SHP77 treated with DMSO at 0.1 percent for 48 hours (cell line): ENCODE measurements around the gene NOL11.
"Not testable (repeated sequence)": the region's sequence is repeated elsewhere in the genome, so short reads cannot be mapped to it uniquely, and the experiment has no call there.

Source experiments
- DNase-seq: peaks from one replicate; lab custom pipeline; 2025; lab: John Stamatoyannopoulos, UW

Gene NOL11

DNA sequence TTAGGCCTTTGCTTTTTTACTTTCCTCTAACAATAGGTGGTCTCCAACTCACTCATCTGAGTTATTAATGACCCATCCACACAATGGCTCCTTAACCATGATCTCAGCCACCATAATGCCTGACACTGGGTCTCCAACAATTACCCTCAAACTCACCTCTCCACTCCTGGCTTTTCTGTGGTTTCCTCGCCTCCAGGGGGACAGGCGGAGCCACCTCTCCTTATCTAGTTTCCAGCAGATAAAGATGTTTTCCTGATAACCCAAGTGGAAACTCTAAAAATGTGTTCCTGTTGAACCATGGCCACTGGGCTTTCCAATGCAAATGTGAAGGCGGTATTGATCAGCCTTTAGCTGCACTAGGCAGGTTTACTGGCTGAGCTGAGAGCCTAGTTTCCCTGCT, 9.4 kb upstream of the NOL11 start:
- DNase-seq = no peak

DNA sequence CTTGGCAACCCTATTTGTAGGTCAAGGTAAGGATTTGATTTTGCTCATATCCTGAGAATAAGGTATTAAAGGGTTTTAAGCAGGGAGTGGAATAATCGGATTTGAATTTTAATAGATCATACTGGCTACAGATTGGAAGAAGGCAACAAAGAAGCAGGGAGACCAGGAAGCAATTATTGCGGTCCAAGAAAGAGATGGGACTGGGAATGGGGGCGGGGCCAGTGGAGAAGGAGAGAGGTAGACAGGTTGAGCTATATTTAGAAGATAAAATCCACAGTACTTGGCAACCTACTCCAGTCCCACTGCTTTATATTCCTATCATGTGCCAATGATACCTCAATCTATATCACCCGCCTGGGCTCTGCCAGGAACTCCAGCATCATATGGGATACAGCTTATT, 5.8 kb upstream of the NOL11 start:
- no peak for DNase-seq

DNA sequence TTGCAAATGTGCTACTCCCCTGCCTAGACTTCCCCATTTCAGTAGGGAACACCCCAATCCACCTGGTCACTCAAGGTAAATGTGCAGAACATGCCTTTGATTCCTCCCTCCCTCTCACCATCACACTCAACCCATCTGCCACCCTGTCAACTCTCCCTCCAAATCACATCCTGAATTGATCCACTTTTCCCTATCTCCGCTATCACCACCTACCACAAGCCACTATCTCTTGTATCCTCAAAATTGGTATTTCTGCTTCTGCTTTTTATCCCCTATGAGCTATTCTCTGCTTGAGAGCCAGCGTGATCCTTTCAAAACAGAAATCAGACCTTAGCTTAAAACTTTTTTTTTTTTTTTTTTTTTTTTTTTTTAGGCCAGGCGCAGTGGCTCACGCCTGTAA, 5.4 kb upstream of the NOL11 start:
- no peak for DNase-seq

DNA sequence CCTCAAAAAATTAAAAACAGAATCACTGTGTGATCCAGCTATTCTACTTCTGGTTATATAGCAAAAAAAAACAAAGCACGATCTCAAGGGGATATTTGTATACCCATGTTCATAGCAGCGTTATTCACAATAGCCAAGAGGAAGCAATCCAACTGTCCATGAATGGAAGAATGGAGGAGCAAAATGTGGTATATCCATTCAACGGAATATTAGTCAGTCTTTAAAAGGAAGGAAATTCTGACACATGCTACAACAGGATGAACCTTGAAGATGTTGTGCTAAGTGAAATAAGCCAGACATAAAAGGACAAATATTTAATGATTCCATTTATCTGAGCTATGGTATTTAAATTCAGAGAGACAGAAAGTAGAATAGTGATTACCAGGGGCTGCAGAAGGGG, 4.6 kb upstream of the NOL11 start:
- DNase-seq = no peak

DNA sequence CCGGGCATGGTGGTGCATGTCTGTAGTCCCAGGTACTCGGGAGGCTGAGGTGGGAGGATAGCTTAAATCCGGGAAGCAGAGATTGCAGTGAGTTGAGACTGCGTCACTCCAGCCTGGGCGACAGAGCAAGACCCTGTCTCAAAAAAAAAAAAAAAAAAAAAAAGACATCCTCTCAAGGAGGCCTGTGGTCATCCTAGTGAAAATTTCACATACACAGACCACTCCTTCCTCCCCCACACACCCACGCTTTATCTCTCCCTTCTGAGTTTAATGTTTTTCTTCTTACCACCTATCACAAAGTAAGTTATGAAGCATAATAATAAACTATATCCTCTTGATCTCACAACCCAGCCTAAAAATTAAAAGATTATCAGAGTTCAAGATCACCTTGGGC, 1.3 kb upstream of the NOL11 start:
- DNase-seq = no peak

DNA sequence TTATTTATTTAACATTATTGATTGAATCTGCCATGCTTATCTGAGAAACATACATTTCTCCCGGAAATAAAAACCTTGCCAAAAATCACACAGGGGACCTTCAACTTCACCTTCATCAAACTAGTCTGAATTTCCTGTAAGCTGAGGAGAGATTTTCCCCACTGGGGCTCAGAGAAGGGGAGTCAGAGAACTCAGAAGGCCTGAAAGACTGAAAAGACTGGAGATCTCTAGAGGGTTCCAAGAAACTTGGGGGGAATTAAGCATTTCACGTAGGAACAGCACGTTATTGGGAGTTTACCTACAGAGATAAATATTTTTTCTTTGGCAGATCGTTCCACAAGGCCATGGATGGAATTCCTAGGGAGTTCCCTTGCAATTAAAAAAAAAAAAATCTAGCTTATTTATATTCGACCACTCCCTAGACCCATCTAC, 528 bp upstream of the NOL11 start:
- no peak for DNase-seq

DNA sequence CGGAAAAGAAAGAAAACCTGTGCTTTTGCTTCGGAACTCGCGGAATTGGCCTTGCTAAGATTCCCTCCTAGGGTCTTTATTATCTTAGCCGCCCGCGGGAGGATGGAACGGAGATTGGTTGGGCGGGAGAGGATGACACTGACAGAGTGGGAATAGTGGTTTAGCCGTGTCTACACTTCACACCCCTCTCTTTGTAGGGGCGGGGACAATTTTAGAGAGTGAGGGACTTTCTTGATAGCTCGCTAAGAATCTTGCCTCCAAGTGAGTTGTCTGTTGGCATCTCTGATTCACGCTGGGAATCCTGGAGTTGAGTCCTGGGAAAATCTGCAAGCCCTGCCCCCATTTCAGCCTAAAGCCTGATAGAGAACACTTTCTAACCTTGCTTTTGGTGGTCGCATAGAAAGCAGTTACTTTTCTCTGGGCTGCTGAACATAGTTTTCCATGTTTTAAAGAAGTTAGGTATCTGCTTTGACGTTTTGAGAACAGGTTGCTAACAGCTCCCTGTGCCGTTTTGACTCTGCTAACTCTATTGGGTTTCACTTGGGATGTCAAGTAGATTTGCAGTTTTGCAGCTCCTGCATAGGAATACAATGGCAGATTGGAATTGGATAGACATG, 697 bp downstream of the NOL11 start:
- no peak for DNase-seq

DNA sequence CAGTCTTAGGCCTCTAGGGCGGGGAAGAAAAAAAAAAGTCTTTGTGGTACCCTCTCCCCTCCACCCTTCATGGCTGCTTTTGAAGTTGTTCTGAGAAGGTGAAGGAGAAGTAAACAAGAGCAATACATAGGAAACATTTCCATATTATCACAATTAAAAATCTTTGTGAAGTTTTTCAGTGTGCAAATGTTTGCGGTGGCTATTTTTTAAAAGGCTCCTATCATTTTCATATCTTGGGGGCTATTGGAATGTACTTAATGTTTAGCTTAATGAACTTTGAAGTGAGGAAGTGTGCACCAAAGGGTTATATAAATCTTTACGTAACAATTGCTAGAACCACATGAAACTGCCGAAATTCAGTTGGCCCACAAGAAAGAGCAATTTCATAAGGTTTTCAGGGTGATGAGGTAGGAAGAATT, 7.6 kb downstream of the NOL11 start:
- no peak for DNase-seq

DNA sequence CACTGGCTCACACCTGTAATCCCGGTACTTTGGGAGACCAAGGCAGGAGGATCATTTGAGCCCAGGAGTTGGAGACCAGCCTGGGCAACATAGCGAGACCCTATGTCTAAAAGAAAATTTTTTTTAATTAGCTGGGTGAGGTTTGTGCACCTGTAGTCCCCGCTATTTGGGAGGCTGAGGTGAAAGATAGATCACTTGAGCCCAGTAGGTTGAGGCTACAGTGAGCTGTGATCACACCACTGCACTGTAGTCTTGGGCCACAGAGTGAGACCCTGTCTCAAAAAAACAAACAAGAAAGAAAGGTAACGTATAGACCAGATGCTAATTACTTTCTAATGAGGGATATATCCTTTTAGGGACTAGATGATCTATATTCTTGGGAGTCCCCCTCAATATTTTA, 8.1 kb downstream of the NOL11 start:
- no peak for DNase-seq

DNA sequence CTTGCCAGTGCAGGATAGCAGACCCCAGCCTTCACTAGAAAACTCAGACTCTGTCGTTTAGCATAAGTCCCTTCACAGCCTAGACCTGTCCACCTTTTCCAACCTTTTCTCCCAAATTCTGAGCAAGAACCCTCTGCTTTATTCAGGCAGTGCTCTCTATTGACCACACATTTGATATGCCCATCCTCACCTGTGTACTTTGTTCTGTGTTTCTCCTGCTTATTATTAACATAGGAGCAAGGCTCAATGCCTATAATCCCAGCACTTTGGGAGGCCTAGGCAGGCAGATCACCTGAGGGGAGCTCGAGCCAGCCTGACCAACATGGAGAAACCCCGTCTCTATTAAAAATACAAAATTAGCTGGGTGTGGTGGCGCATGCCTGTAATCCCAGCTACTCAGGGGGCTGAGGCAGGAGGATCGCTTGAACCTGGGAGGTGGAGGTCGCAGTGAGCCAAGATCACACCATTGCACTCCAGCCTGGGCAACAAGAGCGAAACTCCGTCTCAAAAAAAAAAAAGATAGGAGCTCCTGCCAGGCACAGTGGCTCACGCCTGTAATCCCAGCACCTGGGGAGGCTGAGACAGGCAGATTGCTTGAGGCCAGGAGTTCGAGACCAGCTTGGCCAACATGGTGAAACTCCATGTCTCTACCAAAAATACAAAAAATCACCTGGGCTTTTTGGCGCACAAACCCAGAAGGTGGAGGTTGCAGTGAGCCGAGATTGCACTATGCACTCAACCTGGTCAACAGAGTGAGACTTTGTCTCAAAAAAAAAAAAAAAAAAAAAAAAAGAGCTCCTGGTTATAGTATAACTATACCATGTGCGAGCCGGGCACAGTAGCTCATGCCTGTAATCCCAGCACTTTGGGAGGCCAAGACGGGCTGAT, 9.7 kb downstream of the NOL11 start:
- not testable (repeated sequence) for DNase-seq

DNA sequence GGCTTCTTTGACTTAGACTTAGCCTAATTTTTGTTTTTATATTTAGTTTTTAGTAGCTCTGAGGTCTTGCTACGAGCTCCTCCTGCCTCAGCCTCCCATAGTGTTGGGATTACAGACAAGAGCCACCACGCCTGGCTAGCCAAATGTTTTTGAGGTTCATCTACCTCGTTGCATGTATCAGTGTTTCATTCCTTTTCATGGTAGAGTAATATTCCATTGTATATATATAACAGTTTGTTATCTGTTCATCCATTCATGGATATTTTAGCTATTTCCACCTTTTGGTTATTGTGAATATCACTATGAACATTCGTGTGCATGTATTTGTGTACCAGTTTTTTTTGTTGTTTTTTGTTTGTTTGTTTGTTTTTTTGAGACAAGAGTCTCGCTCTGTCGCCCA, 12.2 kb downstream of the NOL11 start:
- no peak for DNase-seq

DNA sequence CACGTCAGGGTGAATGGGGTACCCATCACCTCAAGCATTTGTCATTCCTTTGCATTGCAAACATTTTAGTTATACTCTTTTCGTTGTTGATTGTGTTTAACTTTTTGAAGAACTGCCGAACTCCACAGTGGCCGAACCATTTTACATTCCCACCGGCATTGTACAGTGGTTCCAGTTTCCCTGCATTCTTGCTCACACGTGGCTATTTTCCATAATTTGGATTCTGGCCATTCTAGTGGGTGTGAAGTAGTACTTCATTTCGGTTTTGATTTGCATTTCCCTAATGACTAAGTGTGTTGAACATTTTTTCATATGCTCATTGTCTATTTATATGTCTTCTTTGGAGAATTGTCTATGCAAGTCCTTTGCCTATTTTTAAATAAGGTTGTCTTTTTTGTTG, 13.0 kb downstream of the NOL11 start:
- no peak for DNase-seq

DNA sequence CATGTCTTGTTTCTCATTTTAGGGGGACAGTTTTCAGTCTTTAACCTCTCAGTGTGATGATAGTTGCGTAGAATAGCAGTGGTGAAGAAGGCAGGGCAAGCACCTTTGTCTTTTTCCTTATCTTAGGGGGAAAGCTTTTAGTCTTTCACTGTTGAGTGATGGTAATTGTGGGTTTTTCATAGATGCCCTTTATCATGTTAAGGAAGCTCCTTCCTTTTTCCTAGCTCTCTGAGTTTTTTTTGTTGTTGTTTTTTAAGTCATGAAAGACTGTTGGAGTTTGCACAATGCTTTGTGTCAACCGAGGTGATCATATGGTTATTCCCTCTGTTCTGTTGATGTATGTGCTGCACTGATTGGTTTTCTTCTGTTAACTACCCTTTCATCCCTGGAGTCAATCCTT, 15.7 kb downstream of the NOL11 start:
- DNase-seq = no peak

DNA sequence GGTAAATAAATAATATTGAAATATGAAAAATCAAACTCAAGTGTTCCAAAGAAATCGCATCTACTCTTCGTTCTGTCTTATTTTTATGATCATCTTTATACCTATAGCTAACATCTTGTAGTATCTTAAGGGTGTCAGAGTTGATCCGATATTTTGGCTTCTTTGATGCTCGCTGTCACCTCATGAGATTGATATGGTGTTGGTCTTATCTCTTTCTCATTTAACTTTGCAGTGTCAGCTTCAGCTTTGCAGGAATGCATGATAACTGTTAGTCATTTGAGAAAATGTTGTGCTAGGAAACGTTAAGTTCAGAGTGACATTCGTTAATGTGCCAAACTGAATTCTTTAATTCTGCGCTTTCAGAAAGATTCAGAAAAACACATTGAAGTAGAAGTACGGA, 19.4 kb downstream of the NOL11 start:
- DNase-seq = no peak

DNA sequence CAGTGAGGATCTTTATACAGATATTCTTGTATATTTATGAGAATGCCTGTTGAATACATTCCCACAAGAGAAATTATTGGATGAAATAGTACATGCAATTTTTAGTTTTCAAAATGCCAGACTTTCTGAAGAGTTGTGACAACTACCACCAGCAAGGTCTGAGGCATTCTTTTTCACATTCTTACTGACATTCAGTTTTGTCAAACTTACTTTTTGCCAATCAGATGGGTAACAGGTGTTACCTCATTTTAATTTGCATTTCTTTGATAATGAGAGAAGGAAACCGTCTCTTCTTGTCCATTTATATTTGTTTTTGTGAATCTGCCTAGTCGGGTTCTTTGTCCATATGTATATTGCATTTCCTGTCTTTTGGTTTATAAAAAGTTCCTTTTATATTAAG, 24.3 kb downstream of the NOL11 start:
- DNase-seq = no peak

DNA sequence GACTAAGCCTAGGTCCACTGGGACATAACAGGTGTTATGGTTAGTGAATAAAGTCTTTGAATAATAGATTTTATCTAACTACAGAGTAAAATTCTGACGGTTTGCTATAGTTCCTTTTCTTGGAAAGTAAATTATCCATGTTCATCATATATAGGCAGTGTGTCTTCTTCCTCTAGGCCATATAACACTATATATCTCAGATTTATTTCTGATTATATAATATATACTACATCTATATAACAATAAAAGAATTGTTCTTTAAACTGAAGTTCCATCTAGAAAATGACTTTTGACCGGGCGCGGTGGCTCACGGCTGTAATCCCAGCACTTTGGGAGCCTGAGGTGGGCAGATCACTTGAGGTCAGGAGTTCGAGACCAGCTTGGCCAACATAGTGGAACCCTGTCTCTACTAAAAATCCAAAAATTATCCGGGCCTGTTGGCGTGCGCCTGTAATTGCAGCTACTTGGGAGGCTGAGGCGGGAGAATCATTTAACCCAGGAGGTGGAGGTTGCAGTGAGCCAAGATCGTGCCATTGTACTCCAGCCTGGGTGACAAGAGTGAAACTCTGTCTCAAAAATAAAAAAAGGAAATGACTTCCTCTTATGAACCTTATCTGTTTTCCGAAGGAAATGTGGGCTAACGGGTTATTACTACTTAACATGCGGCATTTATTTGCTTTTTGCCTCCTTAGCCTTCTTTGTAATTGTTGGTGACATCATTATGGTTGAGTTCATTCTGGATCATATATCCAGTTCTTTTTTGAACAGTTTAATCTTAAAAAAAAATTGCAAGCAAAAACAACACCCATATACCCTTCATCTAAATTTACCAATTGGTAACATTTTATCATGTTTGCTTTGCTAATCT, 29.2 kb downstream of the NOL11 start:
- no peak for DNase-seq

DNA sequence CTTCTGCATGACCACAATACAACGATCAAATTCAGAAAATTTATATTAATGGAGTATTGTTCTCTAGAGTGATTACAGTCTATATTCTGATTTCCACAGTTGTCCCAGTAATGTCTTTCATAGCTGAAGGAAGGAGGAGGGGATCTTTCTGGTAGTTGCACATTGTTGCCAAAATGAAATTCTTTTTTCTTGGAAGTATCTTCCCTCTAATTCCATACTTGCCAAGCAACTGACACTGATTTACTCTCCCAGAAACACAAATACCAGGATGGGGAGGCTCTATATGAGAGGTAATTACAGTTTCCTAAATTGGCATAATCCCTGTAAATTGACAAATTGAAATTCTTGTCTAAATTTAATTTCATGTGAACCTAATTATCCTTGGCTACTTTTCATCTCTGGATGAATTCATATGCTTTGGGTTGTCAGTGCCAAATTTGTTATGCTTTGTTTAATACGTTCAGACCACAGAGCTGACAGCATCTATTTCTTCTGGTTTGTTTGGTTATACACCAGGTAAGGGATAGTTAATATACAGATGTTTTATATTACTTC, 30.0 kb downstream of the NOL11 start:
- DNase-seq = no peak

DNA sequence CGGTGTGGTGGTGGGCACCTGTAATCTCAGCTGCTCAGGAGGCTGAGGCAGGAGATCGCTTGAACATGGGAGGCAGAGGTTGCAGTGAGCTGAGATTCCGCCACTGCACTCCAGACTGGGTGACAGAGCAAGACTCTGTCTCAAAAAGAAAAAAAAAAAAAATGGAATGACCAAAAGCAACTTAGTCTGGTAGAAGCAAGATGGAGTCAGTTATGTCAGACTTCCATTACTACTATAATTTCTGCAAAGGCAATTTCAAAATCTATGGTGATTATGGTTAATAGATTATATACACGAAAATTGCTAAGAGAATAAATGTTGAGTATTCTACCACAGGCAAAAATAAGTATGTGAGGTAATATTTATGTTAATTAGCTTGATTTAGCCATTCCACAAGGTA, 32.3 kb downstream of the NOL11 start:
- DNase-seq = no peak

DNA sequence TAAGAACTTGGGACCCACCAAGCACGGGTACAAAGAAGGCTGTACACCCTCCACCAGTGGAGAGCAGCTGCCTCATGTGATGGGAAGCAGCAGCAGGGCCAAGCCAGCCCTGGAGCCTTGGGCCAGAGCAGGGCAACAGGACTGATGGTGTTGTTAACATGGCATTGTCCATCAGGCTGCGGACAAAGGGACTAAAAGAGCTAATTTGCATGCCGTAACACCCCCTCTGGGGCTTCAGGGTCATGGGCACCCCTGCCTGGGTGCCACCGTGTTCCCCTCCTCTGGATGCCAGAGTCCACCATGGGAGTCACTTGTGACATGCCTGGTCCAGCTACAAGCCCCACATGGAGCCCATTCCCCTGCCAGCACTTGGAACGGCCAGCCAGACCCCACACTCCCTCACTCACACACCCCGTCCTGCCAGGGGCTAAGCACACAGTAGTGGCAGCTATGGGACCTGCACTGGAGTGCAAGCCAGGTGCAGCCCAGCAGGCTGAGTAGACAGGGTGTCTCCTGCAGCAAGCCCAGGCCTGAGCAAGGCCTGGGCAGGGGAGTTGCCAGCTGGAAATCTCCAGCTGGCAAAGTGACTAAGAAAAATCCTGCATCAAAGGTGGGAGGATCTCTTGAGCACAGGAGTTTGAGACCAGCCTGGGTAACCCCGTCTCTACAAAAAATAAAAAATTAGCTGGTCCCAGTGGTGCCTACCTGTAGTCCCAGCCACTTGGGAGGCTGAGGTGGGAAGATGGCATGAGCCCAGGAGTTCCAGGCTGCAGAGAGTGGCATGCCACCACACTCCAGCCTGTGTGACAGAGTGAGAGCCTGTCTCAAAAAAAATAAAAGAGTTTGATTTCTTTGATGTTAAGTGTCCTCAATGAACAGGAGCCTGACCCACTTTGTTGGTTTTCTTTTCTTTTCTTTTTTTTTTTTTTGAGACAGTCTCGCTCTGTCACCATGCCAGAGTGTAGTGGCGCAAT, 33.7 kb downstream of the NOL11 start:
- no peak for DNase-seq

DNA sequence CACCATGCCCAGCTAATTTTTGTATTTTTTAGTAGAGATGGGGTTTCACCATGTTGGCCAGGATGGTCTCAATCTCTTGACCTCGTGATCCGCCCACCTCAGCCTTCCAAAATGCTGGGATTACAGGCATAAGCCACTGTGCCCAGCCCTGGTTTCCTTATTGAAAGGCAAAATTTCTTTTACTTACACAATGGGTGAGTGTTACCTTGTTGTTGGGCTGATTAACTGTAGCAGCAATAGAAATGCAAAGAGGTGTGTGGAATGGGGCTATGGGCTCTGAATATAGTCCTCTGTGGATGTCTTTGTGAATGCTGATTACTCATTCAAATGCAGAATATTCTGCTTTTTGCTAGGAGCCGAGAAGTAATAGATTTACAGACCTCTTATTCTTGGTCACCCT, 34.4 kb downstream of the NOL11 start:
- not testable (repeated sequence) for DNase-seq

DNA sequence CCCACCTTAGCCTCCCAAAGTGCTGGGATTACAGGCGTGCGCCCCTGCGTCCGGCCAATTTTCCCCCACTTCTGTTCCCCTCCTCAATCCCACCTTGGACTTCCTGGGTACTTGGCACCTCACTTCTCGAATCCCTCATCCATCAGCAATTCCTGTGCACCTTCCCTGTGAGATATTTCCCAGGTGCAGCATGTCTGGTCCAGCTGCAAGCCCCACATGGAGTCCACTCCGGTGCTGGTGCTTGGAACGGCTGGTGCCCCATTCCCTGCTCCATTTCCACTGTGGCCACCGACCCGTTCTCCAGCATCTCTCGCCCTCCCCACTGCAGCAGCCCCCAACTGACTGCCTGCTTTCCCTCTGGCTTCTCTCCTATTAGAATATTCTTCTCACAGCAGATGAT, 35.3 kb downstream of the NOL11 start:
- no peak for DNase-seq
